HG03095 (cell line): ENCODE measurements around the gene CDK6.

Experiments used
- ATAC-seq: cut with Tn5 transposase; IDR thresholded peaks from one replicate; pipeline ENCODE4 v1.9.1; 2021; ENCODE audit warnings: moderate library complexity; ENCODE audit not compliant: unreplicated experiment

The CDK6 gene

DNA sequence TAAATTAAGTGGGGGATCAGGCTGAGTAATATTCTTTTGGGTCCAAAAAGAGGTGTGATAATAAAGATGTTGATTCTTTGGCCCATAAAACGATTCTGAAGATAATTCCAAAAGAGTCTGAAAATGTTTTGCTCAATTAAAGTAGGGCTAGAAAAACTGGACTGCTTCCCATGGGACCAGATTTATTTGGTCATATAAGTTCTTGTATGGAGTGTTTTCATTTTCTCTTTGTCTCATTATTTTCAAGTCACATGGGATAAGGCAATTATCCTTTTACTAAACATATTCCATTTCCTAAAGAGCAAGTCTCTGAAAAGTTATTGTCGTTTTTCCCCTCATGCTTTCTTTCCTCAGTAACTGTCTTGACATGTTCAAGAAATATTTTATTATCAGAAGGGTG lies 41.5 kb downstream of the CDK6 start:
- ATAC-seq = no peak

DNA sequence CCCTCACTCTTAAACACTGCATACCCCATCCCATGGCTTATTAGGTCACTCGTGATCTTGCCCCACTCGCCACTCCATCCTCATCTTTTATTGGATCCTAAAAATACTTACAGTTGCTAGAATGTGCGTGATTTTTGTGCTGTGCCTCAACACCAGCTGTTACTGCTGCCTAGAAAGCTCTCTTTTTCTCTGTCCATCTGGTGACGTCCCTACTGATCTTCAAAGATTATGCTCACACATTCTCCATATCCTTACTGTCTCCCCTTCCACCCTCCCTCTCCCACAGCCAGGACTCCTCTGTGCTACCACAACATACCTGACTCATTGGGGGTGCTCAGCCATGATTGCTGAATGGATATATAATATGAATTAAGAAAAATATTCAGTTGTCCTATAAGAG lies 42.0 kb downstream of the CDK6 start:
- no peak for ATAC-seq

DNA sequence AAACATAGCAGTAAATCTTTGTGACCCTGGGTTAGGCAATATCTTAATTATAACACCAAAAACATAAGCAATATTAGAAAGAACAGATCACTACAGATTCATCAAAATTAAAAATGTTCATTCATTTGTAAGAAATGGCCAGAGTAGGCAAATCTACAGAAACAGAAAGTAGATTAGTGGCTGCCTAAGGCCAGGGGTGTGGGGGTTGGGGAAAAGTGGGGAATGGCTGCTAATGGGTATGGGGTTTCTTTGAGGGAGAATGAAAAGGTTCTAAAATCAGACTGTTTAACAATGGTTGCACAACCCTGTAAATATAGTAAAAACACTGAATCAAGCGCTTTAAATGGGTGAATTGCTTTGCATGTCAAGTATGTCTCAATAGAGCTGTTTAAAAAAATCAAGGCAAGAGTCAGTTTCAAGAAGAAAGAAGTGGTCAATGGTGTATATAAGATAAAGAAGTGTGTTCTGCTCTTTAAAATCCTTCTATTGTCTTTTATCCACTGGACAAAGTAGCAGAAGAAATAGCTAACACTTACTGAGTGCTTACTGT lies 42.6 kb downstream of the CDK6 start:
- no peak for ATAC-seq

DNA sequence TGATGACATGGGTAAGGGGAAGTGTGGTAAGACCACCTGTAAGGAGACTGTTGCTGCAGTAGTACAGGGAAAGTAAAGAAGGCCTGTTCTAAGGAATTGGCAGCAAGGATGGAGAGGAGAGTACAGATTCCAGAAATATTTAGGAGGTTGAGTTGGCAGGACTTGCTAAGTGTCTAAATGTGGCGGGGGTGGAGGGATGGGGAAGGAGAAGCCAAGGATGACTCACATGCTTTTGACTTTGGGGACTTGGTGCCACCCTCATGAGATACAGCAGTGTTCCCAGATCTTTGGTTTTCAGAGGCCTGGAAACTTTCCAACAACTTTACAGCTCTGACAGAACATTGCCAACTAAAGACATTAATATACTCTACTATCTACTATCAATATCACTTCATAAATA lies 45.4 kb downstream of the CDK6 start:
- no peak for ATAC-seq

DNA sequence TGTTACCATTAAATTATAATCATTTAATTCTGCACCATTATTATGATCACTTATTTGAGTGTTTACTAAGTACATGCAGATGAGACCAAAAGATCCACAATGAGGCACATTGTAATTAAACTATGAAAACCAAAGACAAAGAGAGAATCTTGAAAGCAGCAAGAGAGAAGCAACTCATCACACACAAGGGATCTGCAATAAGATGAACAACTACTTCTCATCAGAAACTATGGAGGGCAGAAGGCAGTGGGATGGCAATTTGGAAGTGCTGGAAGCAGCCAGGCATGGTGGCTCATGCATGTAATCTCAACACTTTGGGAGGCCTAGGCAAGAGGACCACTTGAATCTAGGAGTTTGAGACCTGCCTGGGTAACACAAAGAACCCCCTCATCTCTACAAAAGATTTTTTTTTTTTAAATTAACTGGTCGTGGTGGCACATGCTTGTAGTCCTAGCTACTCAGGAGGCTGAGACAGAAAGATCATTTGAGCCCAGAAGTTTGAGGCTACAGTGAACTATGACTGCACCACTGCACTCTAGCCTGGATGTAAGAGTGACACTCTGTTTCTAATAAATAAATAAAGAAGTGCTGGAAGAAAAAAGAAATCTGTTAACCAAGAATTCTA lies 47.7 kb downstream of the CDK6 start:
- no peak for ATAC-seq

DNA sequence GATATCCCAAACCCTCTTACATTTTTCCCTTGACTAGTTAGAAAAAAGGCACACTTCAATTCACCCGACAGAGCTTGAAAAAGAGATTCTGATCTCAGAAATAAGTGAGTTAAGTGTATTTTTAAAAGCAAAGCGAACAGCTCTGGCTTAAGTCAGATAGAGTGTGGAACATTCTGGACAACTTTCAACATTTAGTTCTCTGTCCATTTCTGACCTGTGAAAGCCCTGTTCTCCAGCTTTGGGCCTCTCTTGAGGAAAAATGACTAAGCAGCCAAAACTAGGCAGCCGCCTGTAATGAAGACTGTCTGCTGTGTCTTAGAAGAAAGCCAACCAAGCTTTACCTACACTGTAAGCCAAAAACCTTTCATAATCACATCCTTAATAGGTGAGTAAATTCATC lies 50.5 kb downstream of the CDK6 start:
- ATAC-seq = no peak

DNA sequence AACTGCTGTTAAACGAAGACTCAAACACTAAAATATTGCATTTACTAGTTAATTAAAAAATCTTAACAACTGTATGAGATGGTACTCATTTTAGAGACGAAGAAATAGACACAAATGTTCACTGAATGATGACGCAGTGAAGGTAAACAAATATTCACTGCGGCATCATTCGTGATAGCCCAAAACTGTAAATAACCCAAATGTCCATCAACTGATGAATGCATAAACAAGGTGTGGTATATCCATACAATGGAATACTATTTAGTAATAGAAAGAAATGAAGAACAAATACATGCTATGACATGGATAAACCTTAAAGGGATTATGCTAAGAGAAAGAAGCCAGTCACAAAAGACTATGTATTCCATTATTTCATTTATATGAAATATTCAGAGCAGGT lies 51.4 kb downstream of the CDK6 start:
- no peak for ATAC-seq

DNA sequence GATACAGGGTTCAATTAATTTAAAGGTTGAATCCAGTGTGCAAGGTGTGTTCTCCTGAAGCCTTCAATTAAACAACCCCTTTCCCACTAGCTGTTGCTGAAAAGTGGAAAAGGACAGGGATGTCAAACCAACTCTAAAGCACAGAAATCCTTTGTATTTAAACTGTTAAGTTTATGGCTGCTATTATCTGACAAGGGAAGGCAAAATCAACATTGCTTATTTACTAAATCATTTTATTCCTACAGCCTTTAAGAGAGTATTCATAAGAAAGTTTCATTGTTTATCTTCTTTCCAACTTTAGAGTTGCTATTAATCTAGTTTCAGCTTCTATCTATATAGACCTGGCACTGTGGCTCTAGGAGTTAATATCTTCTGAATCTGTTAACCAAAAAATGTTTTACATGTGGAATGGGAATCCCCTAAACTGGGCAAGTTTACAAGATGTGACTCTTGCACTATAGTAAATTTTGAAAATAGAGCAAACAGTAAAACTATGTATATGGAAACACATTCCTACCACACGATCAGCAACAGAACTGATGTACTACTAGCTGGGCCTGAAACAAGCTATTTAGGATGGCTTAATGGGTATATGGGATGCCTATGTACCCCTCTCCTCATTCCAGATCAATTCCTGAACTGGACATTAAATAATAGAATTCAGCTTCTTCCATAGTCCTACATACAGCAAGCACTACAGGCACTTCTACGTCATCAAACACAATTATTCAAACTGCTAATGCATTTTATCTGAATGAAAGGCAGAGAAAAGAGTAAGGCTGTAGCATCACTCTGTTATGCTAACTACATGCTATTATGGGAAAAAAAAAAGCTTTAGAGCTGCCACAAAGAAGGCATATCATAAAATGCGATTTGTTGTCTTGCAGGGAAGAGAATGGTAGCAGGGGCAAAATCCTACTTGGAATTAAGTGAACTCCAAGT lies 52.8 kb downstream of the CDK6 start:
- no peak for ATAC-seq

DNA sequence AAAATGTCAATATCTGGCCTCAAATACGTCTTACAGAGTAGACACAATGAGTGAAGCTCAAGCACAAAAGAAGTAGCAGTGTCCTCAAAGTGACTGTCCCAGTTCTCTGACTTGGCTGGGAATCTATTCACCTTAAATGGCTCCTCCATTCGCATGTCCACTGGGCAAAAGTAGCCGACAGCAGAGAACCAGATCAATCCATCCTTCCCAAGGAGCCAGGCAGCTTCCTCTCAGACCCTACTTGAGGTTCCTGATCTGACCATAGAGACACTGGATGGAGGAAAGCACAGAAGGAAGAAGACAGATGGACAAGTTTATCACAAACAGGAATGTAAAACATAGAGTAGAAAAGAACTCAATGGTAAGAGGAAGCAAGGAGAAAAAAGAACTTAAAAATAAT lies 53.5 kb downstream of the CDK6 start:
- ATAC-seq = no peak

DNA sequence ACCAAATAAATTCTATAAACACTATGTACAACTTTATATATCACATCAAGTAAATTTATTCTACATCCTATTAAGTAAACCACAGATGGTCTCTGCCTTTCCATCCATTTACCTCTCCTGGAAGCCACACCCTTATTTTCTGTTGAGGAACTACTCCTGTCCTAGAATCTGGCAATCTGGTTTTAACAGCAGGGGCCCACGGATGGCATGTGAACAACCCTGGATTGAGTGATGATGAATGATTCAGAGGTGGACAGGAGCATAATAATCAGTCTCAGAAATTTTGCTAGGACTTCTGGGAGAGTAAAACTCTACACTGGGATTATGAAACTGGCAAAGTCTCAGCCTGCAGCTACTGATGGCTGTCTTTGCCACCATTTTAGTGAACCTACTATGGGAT lies 54.1 kb downstream of the CDK6 start:
- no peak for ATAC-seq

DNA sequence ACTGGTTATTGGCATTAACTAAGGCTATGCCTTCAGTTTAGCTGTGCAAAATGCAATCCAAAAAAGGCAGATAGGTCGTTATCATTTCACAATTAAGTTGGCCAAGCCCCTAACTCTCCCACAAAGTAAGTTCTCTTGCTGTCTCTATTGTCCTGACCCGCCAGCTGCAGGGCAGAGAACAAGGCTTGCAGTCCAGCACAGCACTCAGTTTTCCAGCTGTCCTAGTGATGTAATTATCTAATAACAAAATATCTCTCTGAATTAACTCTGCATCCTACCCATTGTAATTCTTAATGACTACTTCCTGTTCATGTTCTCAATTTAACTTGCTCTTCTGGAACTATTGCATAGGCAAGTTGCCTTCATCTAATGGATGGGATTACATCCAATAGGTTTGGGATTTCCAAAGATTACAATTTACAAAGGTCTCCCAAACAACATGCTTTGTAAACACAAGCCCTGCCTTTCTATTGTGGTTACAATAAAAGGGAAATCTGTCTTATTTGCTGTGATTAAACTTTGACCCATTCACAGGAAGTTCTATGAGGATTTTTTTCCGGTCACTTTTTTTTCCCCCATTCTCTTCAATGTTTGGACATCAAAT lies 55.2 kb downstream of the CDK6 start:
- no peak for ATAC-seq

DNA sequence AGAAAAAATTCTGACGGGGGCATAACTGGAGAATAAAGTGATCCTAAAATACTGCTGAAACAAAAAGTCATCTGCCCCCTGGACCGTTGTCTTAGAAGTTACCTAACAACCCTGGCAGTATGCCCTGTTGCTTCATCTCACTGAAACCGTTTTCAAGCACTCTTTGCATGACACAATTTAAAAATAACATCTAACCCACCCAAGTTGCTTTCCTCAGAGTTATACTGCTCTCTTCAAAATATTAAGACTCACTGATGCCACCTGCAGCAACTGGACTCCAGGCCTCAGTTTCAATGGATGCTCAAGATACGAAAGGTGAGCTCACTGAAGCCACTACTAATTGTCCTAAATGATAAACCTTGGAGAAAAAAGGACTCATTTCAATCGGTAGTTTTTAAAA lies 57.4 kb downstream of the CDK6 start:
- ATAC-seq = peak; percentile 46

DNA sequence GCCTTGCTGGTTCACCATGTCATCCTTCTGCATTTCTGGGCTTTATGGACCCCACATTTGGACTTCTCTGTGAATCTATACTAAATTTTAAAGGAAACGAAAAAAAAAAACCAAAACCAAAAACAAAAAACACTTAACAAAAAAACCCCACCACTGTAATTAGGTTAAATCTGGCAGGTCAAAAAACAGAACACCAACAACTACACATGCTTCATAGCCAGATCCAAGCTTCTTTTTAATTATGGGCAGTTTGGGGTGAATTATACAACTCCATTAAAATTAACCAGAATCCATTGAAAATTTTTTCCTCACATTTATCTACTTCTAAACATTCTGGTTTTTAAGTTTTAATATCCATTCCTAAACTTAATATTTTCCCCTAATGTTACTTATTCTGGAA lies 58.4 kb downstream of the CDK6 start:
- ATAC-seq = no peak

DNA sequence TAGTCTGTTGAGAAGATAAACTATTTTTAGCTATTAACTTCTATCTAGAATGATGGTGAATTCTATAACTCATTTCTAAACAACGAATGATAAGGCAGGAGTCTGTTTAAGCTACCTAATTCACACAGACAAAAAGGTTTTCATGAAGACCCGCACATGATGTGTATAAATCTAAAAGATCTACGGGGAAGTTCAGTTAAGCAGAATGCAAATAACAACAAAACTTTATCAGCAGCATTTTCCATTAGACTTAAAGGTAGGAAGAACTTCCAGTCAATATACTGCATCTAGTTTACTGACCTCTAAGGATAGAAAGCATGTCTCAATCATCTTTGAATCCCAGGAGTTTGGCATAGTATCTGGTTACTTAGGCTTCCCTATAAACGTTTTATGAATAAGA lies 62.6 kb downstream of the CDK6 start:
- ATAC-seq = no peak

DNA sequence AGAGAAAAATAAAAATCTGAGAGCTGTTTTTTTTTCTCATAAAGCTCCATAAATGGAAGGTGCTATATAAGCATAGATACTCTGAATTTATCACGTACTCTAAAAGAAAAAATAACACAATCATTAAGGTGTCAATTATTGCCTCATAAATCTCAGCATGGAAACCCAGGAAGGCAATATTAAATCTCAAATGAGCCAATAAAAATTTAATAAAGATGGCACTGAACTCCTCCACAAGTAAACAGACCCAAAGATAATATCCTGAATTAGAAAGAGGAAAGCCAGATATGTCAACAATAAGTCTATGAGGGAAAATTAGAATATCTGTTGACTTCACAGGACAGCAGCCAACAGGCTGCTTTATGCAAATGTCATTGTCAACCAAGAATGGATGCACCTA lies 66.5 kb downstream of the CDK6 start:
- ATAC-seq = no peak

DNA sequence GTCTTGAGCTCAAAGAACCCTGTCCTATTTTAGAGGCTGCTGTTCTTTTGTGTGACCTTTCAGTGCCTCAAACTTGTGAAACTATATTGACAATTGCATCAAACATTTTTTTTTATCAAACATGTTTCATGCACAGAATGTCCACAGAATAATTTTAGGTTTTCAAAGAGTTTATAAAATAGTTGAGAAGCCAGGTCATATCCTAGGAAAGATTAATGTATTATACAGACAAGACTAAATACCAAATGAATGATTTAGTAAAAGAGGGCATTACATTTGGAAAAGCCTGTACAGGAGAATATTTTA lies 67.0 kb downstream of the CDK6 start:
- ATAC-seq = peak; percentile 20

DNA sequence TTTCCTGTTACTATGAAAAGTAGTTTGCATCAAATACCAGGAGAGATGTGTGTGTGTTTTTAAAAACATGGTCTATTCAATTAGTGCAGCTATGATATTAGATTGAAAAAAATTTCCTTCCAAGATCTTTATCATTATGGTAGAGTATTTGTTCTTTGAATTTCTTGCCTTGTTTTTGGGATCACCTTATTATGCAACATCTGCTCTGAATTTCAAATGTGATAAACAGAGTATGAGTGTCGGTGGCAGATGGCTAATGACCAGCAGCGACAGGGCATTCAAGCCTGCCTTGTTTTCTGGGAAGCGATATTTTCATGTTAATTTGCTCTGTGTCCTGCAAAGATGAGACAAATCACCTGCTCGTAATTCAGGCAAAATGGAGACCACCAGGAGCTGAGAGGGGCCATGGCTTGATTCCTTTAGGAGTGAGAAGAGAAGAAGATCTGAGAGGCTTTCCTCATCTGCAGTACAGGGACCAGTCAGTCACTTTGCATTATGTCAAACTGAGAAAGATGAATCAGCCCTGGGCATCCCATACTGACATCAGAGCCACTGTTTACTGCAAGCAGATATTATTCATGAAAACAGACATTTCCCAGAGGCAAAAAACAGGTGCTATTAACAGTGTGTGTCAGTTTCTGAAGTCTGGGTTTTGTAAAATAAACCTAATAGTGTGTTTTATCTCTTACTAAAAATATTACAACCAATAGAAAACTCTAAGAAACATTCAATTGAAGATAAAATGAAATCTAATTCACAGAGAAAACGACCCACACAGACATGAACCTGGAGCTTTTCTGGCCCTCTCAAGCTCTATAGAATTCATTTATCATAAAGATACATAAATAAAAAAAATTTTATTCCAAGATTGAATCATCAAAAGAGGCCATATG lies 67.6 kb downstream of the CDK6 start:
- peak; percentile 93 for ATAC-seq

DNA sequence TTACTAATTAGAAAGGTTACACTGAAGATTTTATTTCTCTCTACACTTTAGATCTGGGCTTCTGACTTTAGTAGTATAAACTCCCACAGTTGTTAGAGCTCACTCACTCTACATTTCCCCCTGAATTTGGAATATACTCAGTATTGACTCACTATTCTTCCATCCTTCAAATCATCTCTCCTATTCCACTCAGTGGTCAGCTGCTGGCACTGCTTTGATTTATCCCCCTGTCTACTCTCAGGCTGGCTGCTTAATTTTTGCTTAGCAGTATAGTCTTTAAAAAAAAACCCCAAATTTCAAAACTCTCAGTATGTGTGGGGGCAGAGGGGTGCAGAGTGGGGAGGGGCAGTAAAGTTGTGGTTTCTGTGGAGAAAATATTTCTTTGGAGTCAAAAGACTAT lies 68.9 kb downstream of the CDK6 start:
- no peak for ATAC-seq

DNA sequence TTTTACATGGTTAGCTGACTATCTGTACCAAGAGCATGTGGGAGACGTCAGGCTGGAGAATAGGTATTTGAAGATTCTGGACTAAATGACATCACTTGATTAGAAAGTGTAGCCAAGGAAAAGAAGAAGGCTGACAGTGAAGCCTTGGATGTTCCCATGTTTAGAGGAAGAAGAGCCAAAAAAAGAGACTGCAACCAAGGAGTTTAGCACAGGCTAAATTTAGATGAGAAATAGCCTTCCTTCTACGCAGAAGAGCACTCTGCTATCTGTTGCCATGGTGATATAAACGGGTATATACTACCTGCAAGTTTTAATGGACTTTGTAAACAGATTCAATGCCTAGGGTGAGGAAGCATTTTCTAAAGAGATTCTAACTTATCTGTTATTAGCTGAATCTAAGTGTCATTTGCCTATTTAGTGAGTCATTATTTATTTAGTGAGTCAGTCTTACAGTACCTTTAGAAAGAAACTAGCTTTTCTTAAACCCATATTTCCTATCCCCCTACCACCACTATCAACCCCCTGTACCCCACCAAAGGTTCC lies 69.8 kb downstream of the CDK6 start:
- ATAC-seq = no peak

DNA sequence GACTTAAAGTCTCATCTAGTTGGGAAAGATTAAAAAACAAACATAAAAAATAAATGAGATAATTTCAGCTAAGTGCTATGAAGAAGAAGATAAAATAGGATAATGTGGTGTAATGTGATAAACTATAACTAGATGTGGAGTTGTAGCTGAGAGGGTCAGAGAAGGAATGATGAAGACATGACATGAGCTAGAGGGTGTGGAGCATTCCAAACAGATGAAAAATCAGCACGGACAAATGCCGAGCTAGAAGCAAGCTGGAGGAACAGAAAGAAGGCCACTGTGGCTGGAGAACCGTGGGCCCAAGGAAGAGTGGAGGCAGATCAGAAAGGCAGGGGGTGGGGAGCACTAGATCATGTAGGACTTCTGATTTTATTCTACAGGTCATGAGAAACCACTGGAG lies 70.6 kb downstream of the CDK6 start:
- no peak for ATAC-seq
